ENCODE data around the gene PARP6.

PARP6 gene

GRCh38 chr15:72202801-72203506 lies 69.4 kb downstream of the PARP6 start:
- H3K4me3 ChIP-seq (ENCODE audit: low read depth, low read length): no peak overlapping the region
- TF ChIP-seq CTCF (IDR thresholded peaks at IDR 0.05; ENCODE audit: control insufficient read depth, extremely low read depth, insufficient read depth): no peak
- DNase-seq (ENCODE audit: low read depth): no peak

GRCh38 chr15:72202302-72202701 lies 70.1 kb downstream of the PARP6 start:
- no peak overlapping the region for H3K4me3 ChIP-seq (ENCODE audit: low read depth, low read length)
- TF ChIP-seq CTCF (IDR thresholded peaks at IDR 0.05; ENCODE audit: control insufficient read depth, extremely low read depth, insufficient read depth): no peak
- no peak for DNase-seq (ENCODE audit: low read depth)

GRCh38 chr15:72201391-72201921 lies 70.9 kb downstream of the PARP6 start:
- H3K4me3 ChIP-seq (ENCODE audit: low read depth, low read length): no peak overlapping the region
- no peak for DNase-seq (ENCODE audit: low read depth)
- TF ChIP-seq CTCF (IDR thresholded peaks at IDR 0.05; ENCODE audit: control insufficient read depth, extremely low read depth, insufficient read depth): no peak

GRCh38 chr15:72200395-72201237 lies 71.7 kb downstream of the PARP6 start:
- no peak overlapping the region for H3K4me3 ChIP-seq (ENCODE audit: low read depth, low read length)
- no peak for DNase-seq (ENCODE audit: low read depth)
- TF ChIP-seq CTCF (IDR thresholded peaks at IDR 0.05; ENCODE audit: control insufficient read depth, extremely low read depth, insufficient read depth): no peak

GRCh38 chr15:72199721-72200212 lies 72.6 kb downstream of the PARP6 start:
- peak; percentile 40 for DNase-seq (ENCODE audit: low read depth)
- TF ChIP-seq CTCF (IDR thresholded peaks at IDR 0.05; ENCODE audit: control insufficient read depth, extremely low read depth, insufficient read depth): peak; percentile 97
- no peak overlapping the region for H3K4me3 ChIP-seq (ENCODE audit: low read depth, low read length)

- DNase-seq (ENCODE audit: low read depth): no peak
- no peak overlapping the region for H3K4me3 ChIP-seq (ENCODE audit: low read depth, low read length)
- TF ChIP-seq CTCF (IDR thresholded peaks at IDR 0.05; ENCODE audit: control insufficient read depth, extremely low read depth, insufficient read depth): no peak
These were observed 73.2 kb downstream of the PARP6 start for GRCh38 chr15:72199205-72199515.

Data from LNCaP clone FGC (cell line).